ENCODE data around the gene DHCR24. TPM values are rescaled to one million over a fixed set of nuclear protein-coding genes. Genes with fewer than 3 reads are reported as not detected.

The DHCR24 gene
- total RNA-seq, 1 donor from 2014 or later: 12.8 TPM

DNA sequence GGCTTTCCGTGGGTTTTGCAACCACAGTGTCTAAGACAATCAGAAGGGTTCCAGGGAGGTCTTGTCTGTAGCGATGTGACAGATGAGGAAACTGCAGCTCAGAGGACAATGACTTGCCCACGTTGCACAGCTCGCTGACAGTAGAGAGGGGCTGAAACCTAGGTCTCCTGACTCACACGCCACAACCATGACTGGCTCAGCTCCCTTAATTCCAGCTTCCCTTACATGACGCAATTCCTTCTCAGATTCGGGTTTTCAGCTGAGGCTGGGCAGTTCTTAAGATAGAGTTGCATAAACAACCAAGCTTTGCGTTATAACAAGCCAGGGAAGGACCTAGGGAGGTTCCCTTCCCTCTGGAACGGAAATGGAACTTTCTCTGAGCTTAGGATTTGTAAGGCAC is 36.3 kb downstream of the DHCR24 start:
- Histone ChIP-seq H3K27ac (replicated peaks) (no peak overlapping the region), H3K4me3 (no peak overlapping the region), H3K27me3 (ENCODE audit: low read depth) (no peaks in the 10 kb centered on the region), H3K9me3 (replicated peaks) (no peaks in the 10 kb centered on the region), H3K4me1 (peaks cover 11% of the 10 kb centered on the region), H3K36me3 (peaks cover 20% of the 10 kb centered on the region)
- TF ChIP-seq, protein P1, sequence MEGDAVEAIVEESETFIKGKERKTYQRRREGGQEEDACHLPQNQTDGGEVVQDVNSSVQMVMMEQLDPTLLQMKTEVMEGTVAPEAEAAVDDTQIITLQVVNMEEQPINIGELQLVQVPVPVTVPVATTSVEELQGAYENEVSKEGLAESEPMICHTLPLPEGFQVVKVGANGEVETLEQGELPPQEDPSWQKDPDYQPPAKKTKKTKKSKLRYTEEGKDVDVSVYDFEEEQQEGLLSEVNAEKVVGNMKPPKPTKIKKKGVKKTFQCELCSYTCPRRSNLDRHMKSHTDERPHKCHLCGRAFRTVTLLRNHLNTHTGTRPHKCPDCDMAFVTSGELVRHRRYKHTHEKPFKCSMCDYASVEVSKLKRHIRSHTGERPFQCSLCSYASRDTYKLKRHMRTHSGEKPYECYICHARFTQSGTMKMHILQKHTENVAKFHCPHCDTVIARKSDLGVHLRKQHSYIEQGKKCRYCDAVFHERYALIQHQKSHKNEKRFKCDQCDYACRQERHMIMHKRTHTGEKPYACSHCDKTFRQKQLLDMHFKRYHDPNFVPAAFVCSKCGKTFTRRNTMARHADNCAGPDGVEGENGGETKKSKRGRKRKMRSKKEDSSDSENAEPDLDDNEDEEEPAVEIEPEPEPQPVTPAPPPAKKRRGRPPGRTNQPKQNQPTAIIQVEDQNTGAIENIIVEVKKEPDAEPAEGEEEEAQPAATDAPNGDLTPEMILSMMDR (IDR thresholded peaks at IDR 0.05; ENCODE audit: borderline replicate concordance): no peak
- intact Hi-C loops (cut with micrococcal nuclease): no loop called here
- no peak for DNase-seq

DNA sequence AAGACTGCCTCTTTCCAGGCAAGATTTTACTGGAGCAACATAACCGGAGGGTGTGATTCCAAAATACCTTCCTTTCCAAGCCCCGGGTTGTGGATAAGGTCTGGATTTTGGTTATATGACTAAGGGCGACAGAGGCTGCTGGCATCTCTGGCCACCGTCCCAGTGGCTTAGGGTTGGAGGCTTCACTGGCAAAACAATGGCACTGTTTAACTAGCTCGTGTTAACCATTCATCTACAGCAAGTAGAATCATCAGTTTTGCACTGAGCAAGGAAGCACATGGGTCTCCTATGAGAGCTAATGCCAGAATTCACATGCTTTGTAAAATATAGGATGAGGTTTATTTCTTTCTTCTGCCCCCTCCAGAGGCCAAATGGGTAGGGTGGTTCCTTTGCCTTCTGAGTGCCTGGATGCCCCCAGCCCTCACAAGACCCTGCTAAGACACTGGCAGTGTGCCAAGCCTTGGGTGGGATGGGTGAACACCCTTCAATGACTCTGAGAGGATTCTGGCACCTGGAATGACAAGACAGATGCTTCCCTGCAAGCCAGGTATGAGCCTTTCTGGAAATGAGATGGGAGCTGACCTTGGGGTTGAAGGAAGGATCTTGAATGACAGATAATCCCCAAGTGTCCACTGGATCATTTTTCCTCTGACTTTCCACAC is 36.8 kb downstream of the DHCR24 start:
- DNase-seq: no peak
- Histone ChIP-seq H3K36me3 (peaks cover 20% of the 10 kb centered on the region), H3K9me3 (replicated peaks) (no peaks in the 10 kb centered on the region), H3K4me1 (peaks cover 11% of the 10 kb centered on the region), H3K27ac (replicated peaks) (no peak overlapping the region), H3K27me3 (ENCODE audit: low read depth) (no peaks in the 10 kb centered on the region), H3K4me3 (no peak overlapping the region)
- intact Hi-C loops (cut with micrococcal nuclease): no loop called here
- TF ChIP-seq, protein P1 (IDR thresholded peaks at IDR 0.05; ENCODE audit: borderline replicate concordance): no peak

- no peak overlapping the region for H3K27ac ChIP-seq (replicated peaks)
- intact Hi-C loops (cut with micrococcal nuclease): no loop called here
- H3K9me3 ChIP-seq (replicated peaks): no peaks in the 10 kb centered on the region
- peaks cover 11% of the 10 kb centered on the region for H3K4me1 ChIP-seq
- H3K36me3 ChIP-seq: peaks cover 20% of the 10 kb centered on the region
- no peak overlapping the region for H3K4me3 ChIP-seq
- no peaks in the 10 kb centered on the region for H3K27me3 ChIP-seq (ENCODE audit: low read depth)
- DNase-seq: no peak
- TF ChIP-seq, protein P1 (IDR thresholded peaks at IDR 0.05; ENCODE audit: borderline replicate concordance): no peak
Observed at GRCh38 chr1:54849219-54850068, 37.6 kb downstream of the DHCR24 start.

DNA sequence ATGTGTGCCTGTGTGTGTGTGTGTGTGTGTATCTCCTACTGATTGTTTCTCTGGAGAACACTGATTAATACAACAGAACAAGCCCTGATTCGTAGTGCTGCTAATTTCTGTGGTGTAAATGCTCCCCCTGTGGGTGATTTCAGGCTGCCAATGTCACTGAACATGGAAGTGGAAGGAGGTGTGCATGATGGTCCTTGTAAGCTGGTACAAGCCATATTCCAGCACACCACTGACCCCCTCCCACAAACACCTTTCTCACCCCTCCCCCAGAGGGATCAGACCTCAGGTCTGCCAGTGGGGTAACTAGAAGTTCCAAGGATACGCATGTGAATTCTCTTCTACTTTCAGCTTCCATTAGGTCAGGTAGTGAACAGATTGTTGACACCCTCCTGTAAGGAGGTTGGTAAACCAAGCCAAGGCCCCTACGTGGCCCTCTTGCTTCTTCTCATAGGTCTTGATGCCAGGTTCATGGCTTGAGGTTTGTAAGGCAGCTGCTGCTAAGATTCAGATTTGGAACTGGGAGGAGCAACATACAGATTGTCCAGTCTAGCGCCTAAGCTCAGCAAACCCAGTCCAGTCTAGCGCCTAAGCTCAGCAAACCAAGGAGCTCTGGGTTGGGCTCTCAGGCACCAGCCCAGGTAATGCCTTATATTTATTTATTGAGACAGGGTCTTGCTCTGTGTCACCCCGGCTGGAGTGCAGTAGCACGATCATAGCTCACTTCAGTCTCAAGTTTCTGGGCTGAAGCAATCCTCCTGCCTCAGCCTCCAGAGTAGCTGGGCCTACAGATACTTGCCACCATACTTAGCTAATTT is 38.7 kb downstream of the DHCR24 start:
- DNase-seq: no peak
- TF ChIP-seq, protein P1 (IDR thresholded peaks at IDR 0.05; ENCODE audit: borderline replicate concordance): no peak

GRCh38 chr1:54846716-54847284 is 40.2 kb downstream of the DHCR24 start:
- H3K9me3 ChIP-seq (replicated peaks): no peaks in the 10 kb centered on the region
- TF ChIP-seq, protein P1 (IDR thresholded peaks at IDR 0.05; ENCODE audit: borderline replicate concordance): no peak
- peaks cover 5% of the 10 kb centered on the region for H3K36me3 ChIP-seq
- DNase-seq: no peak
- H3K27me3 ChIP-seq (ENCODE audit: low read depth): no peaks in the 10 kb centered on the region
- intact Hi-C loops (cut with micrococcal nuclease): no loop called here
- peaks cover 11% of the 10 kb centered on the region for H3K4me1 ChIP-seq
- H3K4me3 ChIP-seq: no peak overlapping the region
- H3K27ac ChIP-seq (replicated peaks): no peak overlapping the region

More for the DNA sequence above, 38.7 kb downstream of the DHCR24 start:
- H3K27ac ChIP-seq (replicated peaks): no peak overlapping the region
- intact Hi-C loops (cut with micrococcal nuclease): no loop called here
- H3K4me3 ChIP-seq: no peak overlapping the region
- H3K9me3 ChIP-seq (replicated peaks): no peaks in the 10 kb centered on the region
- no peaks in the 10 kb centered on the region for H3K27me3 ChIP-seq (ENCODE audit: low read depth)
- peaks cover 18% of the 10 kb centered on the region for H3K36me3 ChIP-seq
- H3K4me1 ChIP-seq: peaks cover 11% of the 10 kb centered on the region
